OCI-LY1 (cell line): ENCODE data around the gene TAF6L.

ENCODE experiments used
- CTCF ChIP-seq: fragments of 200-600 bp; sonication (generic), shearing (Covaris generic); IDR thresholded peaks from 2 replicates; pipeline ENCODE4 v1.5.1; 2017; ENCODE audit warnings: mild to moderate bottlenecking, antibody characterized with exemption, low read length, moderate library complexity, mixed read lengths
- EZH2 ChIP-seq: fragments of 200-600 bp; sonication (generic), shearing (Covaris generic); IDR thresholded peaks from 2 replicates; pipeline ENCODE4 v1.8.0; 2017; ENCODE audit warnings: borderline replicate concordance, mixed run types, mild to moderate bottlenecking, antibody characterized with exemption, low read length, moderate library complexity, mixed read lengths

GRCh38 chr11:62755086-62755615, 16.0 kb upstream of the TAF6L start:
- TF ChIP-seq CTCF (no peak), EZH2 (no peak)
